ENCODE measurements around the gene BCAS1.

Gene BCAS1

GRCh38 chr20:54102543-54102942 is 32.1 kb upstream of the BCAS1 start:
- no peak for DNase-seq

DNA sequence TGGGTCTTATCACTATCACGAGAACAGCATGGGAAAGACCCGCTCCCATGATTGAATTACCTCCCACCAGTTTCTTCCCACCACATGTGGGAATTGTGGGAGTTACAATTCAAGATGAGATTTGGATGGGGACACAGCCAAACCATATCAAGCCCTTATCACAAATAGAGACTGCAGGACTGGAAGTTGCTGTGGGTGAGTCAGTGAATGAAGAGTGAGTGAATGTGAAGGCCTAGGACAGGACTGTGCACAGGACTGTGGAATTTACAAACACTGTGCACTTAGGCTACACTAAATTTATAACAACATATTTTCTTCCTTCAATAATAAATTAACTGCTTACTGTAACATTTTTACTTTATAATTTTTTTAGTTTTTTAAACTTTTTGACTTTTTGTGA is 30.2 kb upstream of the BCAS1 start:
- DNase-seq = no peak

- no peak for DNase-seq
Observed at GRCh38 chr20:54099894-54100293, 29.5 kb upstream of the BCAS1 start.

DNA sequence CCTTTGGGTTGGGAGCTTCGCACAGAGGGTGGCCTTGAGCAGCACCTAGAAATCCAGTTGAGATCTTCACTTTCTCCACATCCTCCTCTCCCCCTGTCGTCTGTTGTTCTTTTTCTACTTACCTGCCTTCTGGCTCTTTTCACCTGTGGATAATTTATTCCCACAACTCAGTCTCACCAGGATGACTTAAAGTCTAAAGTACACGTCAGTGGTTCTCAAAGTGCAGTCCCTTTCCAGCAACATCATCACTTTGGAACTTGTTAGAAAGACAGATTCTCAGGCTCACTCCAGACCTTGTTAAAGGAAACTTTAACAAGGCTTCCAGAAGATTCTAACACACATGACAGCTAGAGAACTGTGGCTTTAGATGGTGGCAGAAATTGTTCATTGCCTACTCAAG is 27.7 kb upstream of the BCAS1 start:
- DNase-seq = no peak

- DNase-seq = no peak
Observed at GRCh38 chr20:54097236-54097529, 26.8 kb upstream of the BCAS1 start.

GRCh38 chr20:54095824-54096223 is 25.4 kb upstream of the BCAS1 start:
- DNase-seq = no peak

DNA sequence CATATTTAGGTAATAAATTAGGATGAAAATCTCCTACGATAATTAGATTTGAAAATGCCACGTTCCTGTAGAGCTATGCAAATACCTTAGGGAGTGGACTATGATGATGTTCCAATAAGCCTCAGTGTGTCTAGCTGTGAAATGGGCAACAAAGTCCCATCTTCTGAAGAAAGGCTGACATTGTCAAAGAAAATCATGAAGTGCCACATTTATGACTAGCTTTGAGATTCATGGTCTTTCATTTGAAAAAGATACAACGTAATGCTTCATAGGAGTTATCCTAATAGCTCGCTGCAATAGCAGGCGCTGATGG is 23.8 kb upstream of the BCAS1 start:
- DNase-seq = no peak

GRCh38 chr20:54093423-54094267 is 23.3 kb upstream of the BCAS1 start:
- DNase-seq = no peak

- DNase-seq = no peak
Observed at GRCh38 chr20:54092021-54092420, 21.6 kb upstream of the BCAS1 start.

- DNase-seq = no peak
Observed at GRCh38 chr20:54091120-54091480, 20.7 kb upstream of the BCAS1 start.

DNA sequence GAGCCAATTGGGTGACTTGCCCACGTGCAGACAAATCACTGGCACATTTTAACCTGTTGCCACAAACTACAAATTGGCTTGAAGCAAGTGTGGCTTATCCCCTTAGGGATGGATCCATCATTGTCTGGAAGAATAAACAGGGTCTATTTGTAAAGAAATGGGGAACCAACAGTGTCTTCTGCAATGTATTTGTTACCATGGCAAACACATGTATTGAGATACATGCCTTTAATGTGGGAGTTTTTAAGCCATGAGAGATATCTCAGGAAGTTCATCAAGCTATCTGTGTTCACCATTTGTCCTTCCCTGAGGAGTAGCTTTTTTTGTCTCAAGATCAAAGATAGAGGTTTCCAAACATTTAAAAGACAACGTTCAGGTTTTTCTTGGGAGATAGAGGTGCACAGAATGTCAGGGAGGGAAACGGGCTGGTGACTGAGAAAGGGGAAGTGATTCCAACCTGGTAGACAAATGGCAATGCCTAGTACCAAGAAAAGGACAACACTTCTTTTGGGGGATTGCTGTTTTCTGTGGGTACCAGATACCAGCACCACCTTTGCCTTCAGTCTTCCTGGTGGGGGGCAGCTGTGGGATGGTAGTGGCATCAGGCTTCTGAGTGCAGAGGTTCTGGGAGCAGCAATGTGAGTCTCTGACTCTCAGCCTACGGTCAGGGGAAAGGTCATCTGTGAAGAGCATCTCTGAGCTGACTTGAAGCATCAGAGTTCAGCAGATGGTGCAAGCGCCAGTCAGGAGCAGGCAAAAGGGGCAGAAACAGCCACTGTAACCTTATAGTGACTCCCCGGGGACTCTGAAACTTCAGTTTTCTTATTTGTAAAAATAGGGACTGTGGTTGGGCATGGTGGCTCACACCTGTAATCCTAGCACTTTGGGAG is 20.1 kb upstream of the BCAS1 start:
- no peak for DNase-seq

DNA sequence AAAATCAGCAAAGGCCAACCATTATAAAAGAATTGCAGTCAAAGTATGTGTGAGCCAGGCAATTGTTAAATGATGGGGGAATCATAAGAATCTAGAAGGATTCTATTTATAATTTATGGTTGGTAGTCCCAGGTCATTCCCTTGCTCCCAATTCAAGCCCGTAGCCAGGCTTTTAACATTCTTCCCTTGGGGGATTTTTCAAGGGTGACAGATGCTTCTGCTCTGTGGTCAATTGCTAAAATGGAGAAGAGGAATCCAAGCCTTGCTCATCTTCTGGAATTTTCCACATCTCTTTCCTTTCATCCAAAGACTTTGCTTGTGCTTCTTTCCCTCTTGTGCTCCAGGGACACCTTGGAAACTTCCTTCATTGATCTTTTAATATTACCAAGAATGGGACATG is 18.0 kb upstream of the BCAS1 start:
- DNase-seq = no peak

DNA sequence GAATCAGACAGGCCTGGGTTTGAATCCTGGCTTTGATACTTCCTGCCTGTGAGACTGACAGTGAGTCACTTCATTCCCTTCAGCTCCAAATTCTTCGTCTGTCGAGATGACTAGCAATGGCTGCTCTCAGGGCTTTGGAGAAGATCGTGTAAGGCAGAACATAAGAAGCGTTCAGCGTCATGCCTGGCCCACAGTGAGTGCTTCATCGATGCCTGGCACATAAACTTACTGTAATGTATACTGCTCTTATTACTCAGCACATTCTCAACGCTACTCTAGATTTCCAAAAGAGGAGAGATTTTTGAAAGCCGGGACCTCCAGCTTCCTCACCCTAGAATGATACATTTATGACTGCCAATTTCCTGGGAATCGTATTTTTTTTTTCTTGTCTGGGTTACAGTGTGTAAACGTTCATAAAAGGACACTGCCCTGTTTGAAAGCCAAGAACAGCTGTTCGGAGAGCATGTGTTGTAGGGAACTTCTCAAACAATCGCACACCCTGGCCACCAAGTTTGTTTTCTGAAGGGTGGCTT is 16.2 kb upstream of the BCAS1 start:
- DNase-seq = no peak

GRCh38 chr20:54085910-54086309 is 15.5 kb upstream of the BCAS1 start:
- DNase-seq = no peak

GRCh38 chr20:54085425-54085824 is 15.0 kb upstream of the BCAS1 start:
- DNase-seq = no peak

- no peak for DNase-seq
Observed at GRCh38 chr20:54084727-54085388, 14.5 kb upstream of the BCAS1 start.

DNA sequence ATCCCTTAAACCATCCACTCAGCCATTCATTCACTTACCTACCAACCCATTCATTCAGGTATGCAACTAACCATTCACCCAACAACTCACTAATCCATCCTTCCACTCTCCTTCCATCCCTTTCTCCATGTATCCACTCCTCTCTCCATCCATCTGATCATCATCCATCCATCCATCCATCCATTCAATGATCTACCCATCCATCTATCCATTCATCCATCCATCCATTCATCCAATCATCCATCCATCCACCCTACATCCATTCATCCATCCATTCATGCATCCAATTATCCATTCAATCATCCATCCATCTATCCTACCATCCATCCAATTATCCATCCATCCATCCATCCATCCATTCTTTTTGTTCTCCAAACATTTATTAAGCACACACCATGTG is 13.8 kb upstream of the BCAS1 start:
- no peak for DNase-seq

DNA sequence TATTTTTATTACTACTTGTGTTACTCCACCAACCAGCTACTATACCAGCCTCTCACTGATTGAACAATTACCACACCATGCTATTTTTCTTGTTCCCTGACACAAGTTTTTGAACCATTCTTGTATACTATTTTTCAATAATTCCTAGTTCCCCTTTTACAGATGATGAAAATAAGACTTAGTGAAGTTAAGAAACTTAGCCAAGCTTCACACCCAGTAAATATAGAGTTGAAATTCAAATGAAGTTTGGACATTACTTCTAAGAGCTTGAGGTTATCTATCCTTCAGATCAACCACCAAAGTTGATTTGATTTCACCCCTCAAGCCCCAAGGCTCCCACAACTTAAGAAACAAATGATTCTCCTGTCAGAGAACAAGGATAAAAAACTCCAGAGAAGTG is 13.1 kb upstream of the BCAS1 start:
- DNase-seq = no peak

DNA sequence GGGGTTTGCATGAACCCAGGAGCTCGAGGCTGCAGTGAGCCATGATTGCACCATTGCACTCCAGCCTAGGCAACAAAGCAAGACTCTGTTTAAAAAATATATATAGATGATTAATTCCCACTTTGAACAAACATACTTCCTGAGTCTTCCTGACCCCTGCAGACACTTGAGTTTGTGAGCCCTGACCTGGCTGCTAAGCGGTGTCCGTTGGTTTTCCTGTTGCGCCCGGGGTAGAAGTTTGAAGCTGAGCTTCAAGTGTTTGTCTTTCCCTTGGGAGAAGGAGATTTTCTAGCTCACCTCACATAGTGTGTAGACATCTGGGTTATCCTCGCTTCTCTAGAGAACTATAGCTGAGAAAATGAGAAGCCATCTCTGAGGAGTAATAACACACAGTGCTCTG is 11.7 kb upstream of the BCAS1 start:
- DNase-seq = no peak

DNA sequence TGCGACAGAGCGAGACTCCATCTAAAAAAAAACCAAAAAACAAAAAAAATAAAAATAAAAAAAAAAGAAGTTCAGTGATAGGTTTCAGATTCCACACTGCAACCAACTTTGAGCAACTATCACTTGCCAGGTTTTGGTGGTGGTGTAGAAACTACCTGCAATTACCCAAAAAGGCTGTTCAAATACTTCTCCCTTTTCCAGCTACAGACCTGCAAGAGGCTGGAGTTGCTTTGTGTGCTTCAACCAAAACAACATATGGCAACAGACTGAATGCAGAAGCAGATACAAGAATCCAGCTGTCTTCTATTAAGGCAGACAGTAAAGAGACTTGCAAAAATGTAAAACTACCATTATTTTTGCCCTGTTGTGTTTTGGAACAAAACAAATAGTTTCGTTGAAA is 9.3 kb upstream of the BCAS1 start:
- no peak for DNase-seq

DNA sequence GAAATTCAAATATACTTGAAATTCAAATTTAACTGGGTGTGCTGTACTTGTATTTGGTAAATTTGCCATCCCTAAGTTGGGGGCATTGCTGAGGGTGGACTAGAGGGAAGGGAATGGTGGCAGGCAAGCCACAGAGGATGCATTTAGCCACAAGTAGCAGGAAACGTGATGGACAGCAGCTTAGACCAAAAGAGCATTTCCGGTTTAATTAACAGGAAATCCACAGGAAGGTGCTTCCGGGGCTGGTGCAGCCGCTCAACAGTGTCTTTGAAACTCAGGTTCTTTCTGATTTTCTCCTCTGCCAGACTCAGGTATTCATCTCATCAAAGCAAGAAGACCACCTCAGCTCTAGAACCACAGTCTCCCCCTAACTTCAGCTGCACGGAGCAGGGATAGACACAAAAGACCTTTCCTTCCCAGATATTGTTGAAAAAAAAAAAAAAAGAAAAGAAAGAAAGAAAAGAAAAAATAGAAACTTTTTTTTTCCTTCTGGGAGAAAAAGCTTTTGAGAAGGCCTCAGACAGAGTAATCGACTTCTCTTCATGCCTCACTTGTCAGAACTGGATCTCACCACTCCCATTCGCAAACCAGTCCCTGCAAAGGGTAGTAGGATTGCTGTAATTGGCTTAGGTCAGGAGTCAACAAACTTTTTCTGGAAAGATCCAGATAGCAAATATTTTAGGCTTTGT is 8.0 kb upstream of the BCAS1 start:
- DNase-seq = no peak

GRCh38 chr20:54076259-54076658 is 5.9 kb upstream of the BCAS1 start:
- no peak for DNase-seq

GRCh38 chr20:54075322-54075721 is 4.9 kb upstream of the BCAS1 start:
- DNase-seq = no peak

Data from NCI-H748 treated with DMSO at 0.1 percent for 48 hours (cell line).